Natural killer cell (primary cell): Measurements from ENCODE around the gene BLID. TPM values are rescaled to one million over a fixed set of nuclear protein-coding genes. Genes with fewer than 3 reads are reported as not detected.

Source experiments
- ATAC-seq, 3 donors: fragments of 150-1000 bp in 2 of 3; fragments of 200-7000 bp in 1 of 3; cut with Tn5 transposase; 1 replicate in 1 of 3; 2 replicates in 2 of 3; pipeline ENCODE4 v1.10.0; 2021; ENCODE audit warnings: mild to moderate bottlenecking in 2 of 3, moderate library complexity in 2 of 3
- DNase-seq, 2 donors: peaks; one replicate each; pipeline versions ENCODE4 v3.0.0 to v3.0.0-alpha.2; 2013 to 2021; ENCODE audit warnings: mixed read lengths in 1 of 2
- H3K27ac ChIP-seq: one replicate; pipeline ENCODE4 v1.5.1; 2013; ENCODE audit warnings: mild to moderate bottlenecking, low read length
- H3K27me3 ChIP-seq: one replicate; pipeline ENCODE4 v1.6.1; 2013; ENCODE audit warnings: low read length; ENCODE audit not compliant: control insufficient read depth, insufficient read depth
- H3K36me3 ChIP-seq: one replicate; pipeline ENCODE4 v1.6.1; 2013; ENCODE audit warnings: low read length; ENCODE audit not compliant: control insufficient read depth, insufficient read depth
- H3K4me1 ChIP-seq: one replicate; pipeline ENCODE4 v1.6.1; 2013; ENCODE audit warnings: low read length; ENCODE audit not compliant: control insufficient read depth, insufficient read depth
- H3K4me3 ChIP-seq: one replicate; pipeline ENCODE4 v1.5.1; 2013; ENCODE audit warnings: low read length
- H3K9me3 ChIP-seq: one replicate; pipeline ENCODE4 v1.6.1; 2013; ENCODE audit warnings: low read length; ENCODE audit not compliant: control insufficient read depth, insufficient read depth
- H3K27ac Mint-ChIP-seq, 2 donors: one replicate each; pipeline ENCODE4 v1.8.0; 2022; ENCODE audit warnings: mild to moderate bottlenecking in 2 of 2, mixed read lengths in 2 of 2, moderate library complexity in 1 of 2
- H3K27me3 Mint-ChIP-seq, 2 donors: one replicate each; pipeline ENCODE4 v1.8.0; 2022; ENCODE audit warnings: low read depth in 2 of 2, mixed read lengths in 2 of 2
- H3K36me3 Mint-ChIP-seq: one replicate; pipeline ENCODE4 v1.8.0; 2022; ENCODE audit warnings: mixed read lengths
- H3K4me1 Mint-ChIP-seq, 2 donors: one replicate each; pipeline ENCODE4 v1.8.0; 2022; ENCODE audit warnings: mixed read lengths in 2 of 2
- H3K4me3 Mint-ChIP-seq: one replicate; pipeline ENCODE4 v1.8.0; 2022; ENCODE audit warnings: mild to moderate bottlenecking, moderate library complexity, mixed read lengths
- H3K9me3 Mint-ChIP-seq, 2 donors: one replicate each; pipeline ENCODE4 v1.8.0; 2022; ENCODE audit warnings: mixed read lengths in 2 of 2
- CTCF ChIP-seq: fragments of 200-600 bp; IDR thresholded peaks from one replicate; pipeline ENCODE4 v1.8.0; 2022; ENCODE audit warnings: antibody characterized with exemption
- WGBS: methylation state at CpG from one replicate; pipeline ENCODE4 v1.1.7; 2013; ENCODE audit warnings: missing lambda C conversion rate; ENCODE audit not compliant: insufficient coverage; 5-methylcytosine and 5-hydroxymethylcytosine counted together
- intact Hi-C: fragments of 100-400 bp; cut with micrococcal nuclease; formaldehyde crosslinking; loops from one replicate; pipeline ENCODE4 v1.14.2; 2022
- total RNA-seq, 4 donors: library from RNA; stranded (reverse); fragments of 120-200 nt in 1 of 4; gene quantifications; one replicate each; pipeline versions ENCODE4 v1.2.3 to v1.2.4, GENCODE V29; 2013 to 2022

Gene BLID
- total RNA-seq, 3 donors from 2014 or later (not counting 1 experiment from before 2014, with no cell fraction given) = not detected

- no peaks in the 10 kb centered on the region for H3K4me1 Mint-ChIP-seq
- DNase-seq (no peak), ATAC-seq (no peak)
- Histone ChIP-seq H3K27ac (no peak overlapping the region), H3K9me3 (no peaks in the 10 kb centered on the region), H3K27me3 (no peaks in the 10 kb centered on the region), H3K4me3 (no peak overlapping the region), H3K4me1 (no peaks in the 10 kb centered on the region), H3K36me3 (no peaks in the 10 kb centered on the region)
- H3K9me3 Mint-ChIP-seq = no peaks in the 10 kb centered on the region
- no peak overlapping the region for H3K4me3 Mint-ChIP-seq
- H3K27me3 Mint-ChIP-seq = peaks cover 3 to 8% of the 10 kb centered on the region in 2 donors
- no peak for TF ChIP-seq CTCF
- H3K36me3 Mint-ChIP-seq = no peaks in the 10 kb centered on the region
- 96% methylated on average over 2 of the region's 2 CpGs for WGBS
- no peak overlapping the region for H3K27ac Mint-ChIP-seq
- intact Hi-C loops = no loop called here
These were observed 21.2 kb upstream of the BLID start for GRCh38 chr11:122137078-122137793.

GRCh38 chr11:122131126-122131525, 15.1 kb upstream of the BLID start:
- no peaks in the 10 kb centered on the region for H3K36me3 Mint-ChIP-seq
- intact Hi-C loops = no loop called here
- H3K4me1 Mint-ChIP-seq = no peaks in the 10 kb centered on the region
- WGBS = 100% methylated on average over 1 of the region's 2 CpGs
- TF ChIP-seq CTCF = no peak
- Histone ChIP-seq H3K36me3 (no peaks in the 10 kb centered on the region), H3K27ac (no peak overlapping the region), H3K27me3 (no peaks in the 10 kb centered on the region), H3K4me1 (no peaks in the 10 kb centered on the region), H3K4me3 (no peak overlapping the region), H3K9me3 (no peaks in the 10 kb centered on the region)
- H3K27ac Mint-ChIP-seq = no peak overlapping the region
- H3K4me3 Mint-ChIP-seq = no peak overlapping the region
- peaks cover 6 to 26% of the 10 kb centered on the region in 2 donors for H3K27me3 Mint-ChIP-seq
- H3K9me3 Mint-ChIP-seq = no peaks in the 10 kb centered on the region
- no peak for ATAC-seq
- DNase-seq = no peak

- H3K9me3 ChIP-seq = no peaks in the 10 kb centered on the region
- Mint-ChIP-seq H3K9me3 (peaks cover 0 to 2% of the 10 kb centered on the region in 2 donors), H3K27ac (no peak overlapping the region), H3K36me3 (no peaks in the 10 kb centered on the region), H3K4me3 (no peak overlapping the region), H3K4me1 (no peaks in the 10 kb centered on the region), H3K27me3 (peaks cover 8 to 28% of the 10 kb centered on the region in 2 donors)
- TF ChIP-seq CTCF = no peak
- ATAC-seq (no peak), DNase-seq (no peak)
- no peak overlapping the region for H3K4me3 ChIP-seq
- H3K27ac ChIP-seq = no peak overlapping the region
- H3K36me3 ChIP-seq = no peaks in the 10 kb centered on the region
- WGBS = 93% methylated on average over 4 of the region's 5 CpGs
- H3K4me1 ChIP-seq = no peaks in the 10 kb centered on the region
- H3K27me3 ChIP-seq = no peaks in the 10 kb centered on the region
- intact Hi-C loops = no loop called here
These were observed 12.1 kb upstream of the BLID start for GRCh38 chr11:122128146-122128545.

- Histone ChIP-seq H3K4me1 (no peaks in the 10 kb centered on the region), H3K27ac (no peak overlapping the region), H3K9me3 (no peaks in the 10 kb centered on the region), H3K36me3 (no peaks in the 10 kb centered on the region), H3K27me3 (no peaks in the 10 kb centered on the region), H3K4me3 (no peak overlapping the region)
- H3K4me3 Mint-ChIP-seq = no peak overlapping the region
- peaks cover 8 to 20% of the 10 kb centered on the region in 2 donors for H3K27me3 Mint-ChIP-seq
- ATAC-seq = no peak
- WGBS = 100% methylated on average over 1 of the region's 1 CpG
- intact Hi-C loops = no loop called here
- H3K27ac Mint-ChIP-seq = no peak overlapping the region
- no peak for DNase-seq
- H3K4me1 Mint-ChIP-seq = no peaks in the 10 kb centered on the region
- H3K36me3 Mint-ChIP-seq = no peaks in the 10 kb centered on the region
- peaks cover 0 to 2% of the 10 kb centered on the region in 2 donors for H3K9me3 Mint-ChIP-seq
- no peak for TF ChIP-seq CTCF
These were observed 11.0 kb upstream of the BLID start for GRCh38 chr11:122127020-122127419.
